GM12878 (cell line): ENCODE data around the gene ARL4D. TPM values are rescaled to one million over a fixed set of nuclear protein-coding genes. Genes with fewer than 3 reads are reported as not detected.

Experiments used
- BMI1 ChIP-seq: fragments of 450-650 bp; IDR thresholded peaks from 2 replicates; pipeline ENCODE4 v1.6.1; 2016; ENCODE audit warnings: mild to moderate bottlenecking, moderate library complexity, borderline replicate concordance
- CEBPB ChIP-seq, 2 experiments: fragments of 150-350 bp in 1 of 2; IDR thresholded peaks; 2 replicates each; pipeline ENCODE4 v1.6.1; 2012 to 2014; ENCODE audit warnings: low read depth in 2 of 2, low read length in 2 of 2, borderline replicate concordance in 1 of 2, inconsistent platforms in 1 of 2
- HCFC1 ChIP-seq: fragments of 150-350 bp; IDR thresholded peaks from 2 replicates; pipeline ENCODE4 v1.6.1; 2014; ENCODE audit warnings: low read length
- IKZF2 ChIP-seq, 2 experiments: fragments of 450-650 bp; IDR thresholded peaks; 2 replicates each; pipeline ENCODE4 v1.6.1; 2017; ENCODE audit warnings: mild to moderate bottlenecking in 2 of 2, moderate library complexity in 2 of 2
- LARP7 ChIP-seq: fragments of 450-650 bp; IDR thresholded peaks from 2 replicates; pipeline ENCODE4 v1.6.1; 2017; ENCODE audit warnings: mild to moderate bottlenecking
- MYC ChIP-seq: IDR thresholded peaks from 2 replicates; pipeline ENCODE4 v1.6.1; 2011; ENCODE audit warnings: mild to moderate bottlenecking, low read length, moderate library complexity, inconsistent platforms; ENCODE audit not compliant: insufficient read depth, insufficient replicate concordance, insufficient read length, severe bottlenecking
- WRNIP1 ChIP-seq: IDR thresholded peaks from 2 replicates; pipeline ENCODE4 v1.6.1; 2011; ENCODE audit warnings: low read depth, low read length, improper control_type of control experiment, borderline replicate concordance
- ZNF207 ChIP-seq: fragments of 450-650 bp; IDR thresholded peaks from 2 replicates; pipeline ENCODE4 v1.6.1; 2014; ENCODE audit warnings: antibody characterized with exemption, mild to moderate bottlenecking, borderline replicate concordance
- polyA plus RNA-seq, 11 experiments: library from polyadenylated mRNA; depleted of rRNA in 4 of 11; unstranded in 6 of 11; stranded (reverse) in 5 of 11; fragments of >200 nt; fragmentation: Nextera tagmentation in 4 of 11; fragmentation: Illumina TruSeq in 1 of 11; extraction: Ambion mirVana in 4 of 11; extraction: Trizol in 1 of 11; gene quantifications; 1 replicate in 1 of 11; 2 replicates in 10 of 11; pipeline versions ENCODE4 v1.2.1 to v1.2.3, GENCODE V29; 2011 to 2016; ENCODE audit warnings: inconsistent platforms in 2 of 11, missing spikeins in 2 of 11, low read depth in 1 of 11
- total RNA-seq, 4 experiments: library from RNA; depleted of rRNA in 3 of 4; stranded (reverse); fragments of >200 nt in 3 of 4; fragmentation: Illumina TruSeq in 1 of 4; extraction: Trizol in 1 of 4; gene quantifications; 2 replicates each; pipeline versions ENCODE4 v1.2.1 to v1.2.3, GENCODE V29; 2013 to 2021
- TF ChIP-seq, protein P1 (sequence below): fragments of 450-650 bp; formaldehyde crosslinking; IDR thresholded peaks from 2 replicates; pipeline ENCODE4 v1.4.0; 2020; ENCODE audit warnings: mild to moderate bottlenecking, moderate library complexity
- TF ChIP-seq, protein P2 (sequence below): IDR thresholded peaks from 2 replicates; pipeline ENCODE4 v1.6.1; 2011; ENCODE audit warnings: borderline replicate concordance, low read depth, mild to moderate bottlenecking, moderate library complexity, mixed read lengths, low read length; ENCODE audit not compliant: insufficient read depth; ENCODE audit errors: extremely low read length
- TF ChIP-seq, protein P3 (sequence below): IDR thresholded peaks from 2 replicates; pipeline ENCODE4 v1.6.1; 2012; ENCODE audit warnings: low read length, inconsistent platforms
- TF ChIP-seq, protein P4 (sequence below): fragments of 450-650 bp; IDR thresholded peaks from 2 replicates; pipeline ENCODE4 v1.6.1; 2018; ENCODE audit warnings: borderline replicate concordance, mild to moderate bottlenecking; ENCODE audit not compliant: partially characterized antibody
- TF ChIP-seq, protein P5 (sequence below): fragments of 450-650 bp; IDR thresholded peaks from 2 replicates; pipeline ENCODE4 v1.6.1; 2017; ENCODE audit warnings: mild to moderate bottlenecking

The ARL4D gene
- total and polyA plus RNA-seq, 10 of the 15 experiments (the other 5 are each of a cell fraction or from before 2014, with no cell fraction given), result 0.10 to 1.5 (median 0.75) TPM

DNA sequence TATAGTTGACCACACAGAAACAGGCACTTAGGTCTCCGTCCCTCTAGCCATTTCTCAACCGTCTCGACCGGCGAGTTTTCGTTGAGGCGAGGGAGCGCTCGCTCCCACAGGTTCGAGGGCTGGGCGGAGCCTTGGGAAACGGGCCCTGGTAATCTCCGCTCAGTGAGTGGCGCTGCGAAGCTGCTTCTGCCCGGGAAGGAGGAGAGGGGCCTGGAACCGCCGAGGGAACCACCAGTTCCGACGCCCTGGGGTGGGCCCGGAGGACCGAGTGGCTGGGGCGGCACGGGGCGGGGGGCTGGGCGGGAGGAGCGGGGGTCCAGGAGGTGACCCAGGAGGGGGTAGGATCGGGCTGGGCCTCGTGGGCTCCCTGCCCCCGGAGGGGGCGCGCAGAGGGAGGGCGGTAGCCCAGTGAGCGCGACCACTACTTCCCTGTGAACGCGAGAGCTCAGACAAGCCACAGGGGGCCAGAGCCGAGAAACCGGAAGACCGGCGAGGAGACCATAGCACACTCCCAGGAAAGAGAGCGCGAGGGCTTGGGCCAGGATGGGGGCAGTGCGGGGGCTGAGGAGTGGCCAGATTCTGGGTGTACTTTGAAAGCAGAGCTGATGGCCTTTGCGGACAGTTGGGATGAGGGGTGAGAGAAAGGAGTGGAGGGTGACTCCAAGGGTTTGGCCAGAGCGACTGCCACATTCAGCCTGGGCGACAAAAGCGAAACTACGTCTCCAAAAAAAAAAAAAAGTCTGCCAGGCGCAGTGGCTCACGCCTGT is 29.9 kb upstream of the ARL4D start (continued):
- no peak for TF ChIP-seq CEBPB (IDR thresholded peaks at IDR 0.05; ENCODE audit: borderline replicate concordance in 1 of 2, low read depth in 2 of 2, low read length in 2 of 2)
- TF ChIP-seq, protein P1, sequence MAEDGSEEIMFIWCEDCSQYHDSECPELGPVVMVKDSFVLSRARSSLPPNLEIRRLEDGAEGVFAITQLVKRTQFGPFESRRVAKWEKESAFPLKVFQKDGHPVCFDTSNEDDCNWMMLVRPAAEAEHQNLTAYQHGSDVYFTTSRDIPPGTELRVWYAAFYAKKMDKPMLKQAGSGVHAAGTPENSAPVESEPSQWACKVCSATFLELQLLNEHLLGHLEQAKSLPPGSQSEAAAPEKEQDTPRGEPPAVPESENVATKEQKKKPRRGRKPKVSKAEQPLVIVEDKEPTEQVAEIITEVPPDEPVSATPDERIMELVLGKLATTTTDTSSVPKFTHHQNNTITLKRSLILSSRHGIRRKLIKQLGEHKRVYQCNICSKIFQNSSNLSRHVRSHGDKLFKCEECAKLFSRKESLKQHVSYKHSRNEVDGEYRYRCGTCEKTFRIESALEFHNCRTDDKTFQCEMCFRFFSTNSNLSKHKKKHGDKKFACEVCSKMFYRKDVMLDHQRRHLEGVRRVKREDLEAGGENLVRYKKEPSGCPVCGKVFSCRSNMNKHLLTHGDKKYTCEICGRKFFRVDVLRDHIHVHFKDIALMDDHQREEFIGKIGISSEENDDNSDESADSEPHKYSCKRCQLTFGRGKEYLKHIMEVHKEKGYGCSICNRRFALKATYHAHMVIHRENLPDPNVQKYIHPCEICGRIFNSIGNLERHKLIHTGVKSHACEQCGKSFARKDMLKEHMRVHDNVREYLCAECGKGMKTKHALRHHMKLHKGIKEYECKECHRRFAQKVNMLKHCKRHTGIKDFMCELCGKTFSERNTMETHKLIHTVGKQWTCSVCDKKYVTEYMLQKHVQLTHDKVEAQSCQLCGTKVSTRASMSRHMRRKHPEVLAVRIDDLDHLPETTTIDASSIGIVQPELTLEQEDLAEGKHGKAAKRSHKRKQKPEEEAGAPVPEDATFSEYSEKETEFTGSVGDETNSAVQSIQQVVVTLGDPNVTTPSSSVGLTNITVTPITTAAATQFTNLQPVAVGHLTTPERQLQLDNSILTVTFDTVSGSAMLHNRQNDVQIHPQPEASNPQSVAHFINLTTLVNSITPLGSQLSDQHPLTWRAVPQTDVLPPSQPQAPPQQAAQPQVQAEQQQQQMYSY (CRISPR knock-in tag), result no peak
- TF ChIP-seq, protein P2, sequence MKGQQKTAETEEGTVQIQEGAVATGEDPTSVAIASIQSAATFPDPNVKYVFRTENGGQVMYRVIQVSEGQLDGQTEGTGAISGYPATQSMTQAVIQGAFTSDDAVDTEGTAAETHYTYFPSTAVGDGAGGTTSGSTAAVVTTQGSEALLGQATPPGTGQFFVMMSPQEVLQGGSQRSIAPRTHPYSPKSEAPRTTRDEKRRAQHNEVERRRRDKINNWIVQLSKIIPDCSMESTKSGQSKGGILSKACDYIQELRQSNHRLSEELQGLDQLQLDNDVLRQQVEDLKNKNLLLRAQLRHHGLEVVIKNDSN, result no peak
- TF ChIP-seq, protein P3, sequence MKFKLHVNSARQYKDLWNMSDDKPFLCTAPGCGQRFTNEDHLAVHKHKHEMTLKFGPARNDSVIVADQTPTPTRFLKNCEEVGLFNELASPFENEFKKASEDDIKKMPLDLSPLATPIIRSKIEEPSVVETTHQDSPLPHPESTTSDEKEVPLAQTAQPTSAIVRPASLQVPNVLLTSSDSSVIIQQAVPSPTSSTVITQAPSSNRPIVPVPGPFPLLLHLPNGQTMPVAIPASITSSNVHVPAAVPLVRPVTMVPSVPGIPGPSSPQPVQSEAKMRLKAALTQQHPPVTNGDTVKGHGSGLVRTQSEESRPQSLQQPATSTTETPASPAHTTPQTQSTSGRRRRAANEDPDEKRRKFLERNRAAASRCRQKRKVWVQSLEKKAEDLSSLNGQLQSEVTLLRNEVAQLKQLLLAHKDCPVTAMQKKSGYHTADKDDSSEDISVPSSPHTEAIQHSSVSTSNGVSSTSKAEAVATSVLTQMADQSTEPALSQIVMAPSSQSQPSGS, result no peak
- TF ChIP-seq BMI1, result no peak
- no peak for TF ChIP-seq ZNF207
- no peak for TF ChIP-seq HCFC1
- TF ChIP-seq, protein P4, sequence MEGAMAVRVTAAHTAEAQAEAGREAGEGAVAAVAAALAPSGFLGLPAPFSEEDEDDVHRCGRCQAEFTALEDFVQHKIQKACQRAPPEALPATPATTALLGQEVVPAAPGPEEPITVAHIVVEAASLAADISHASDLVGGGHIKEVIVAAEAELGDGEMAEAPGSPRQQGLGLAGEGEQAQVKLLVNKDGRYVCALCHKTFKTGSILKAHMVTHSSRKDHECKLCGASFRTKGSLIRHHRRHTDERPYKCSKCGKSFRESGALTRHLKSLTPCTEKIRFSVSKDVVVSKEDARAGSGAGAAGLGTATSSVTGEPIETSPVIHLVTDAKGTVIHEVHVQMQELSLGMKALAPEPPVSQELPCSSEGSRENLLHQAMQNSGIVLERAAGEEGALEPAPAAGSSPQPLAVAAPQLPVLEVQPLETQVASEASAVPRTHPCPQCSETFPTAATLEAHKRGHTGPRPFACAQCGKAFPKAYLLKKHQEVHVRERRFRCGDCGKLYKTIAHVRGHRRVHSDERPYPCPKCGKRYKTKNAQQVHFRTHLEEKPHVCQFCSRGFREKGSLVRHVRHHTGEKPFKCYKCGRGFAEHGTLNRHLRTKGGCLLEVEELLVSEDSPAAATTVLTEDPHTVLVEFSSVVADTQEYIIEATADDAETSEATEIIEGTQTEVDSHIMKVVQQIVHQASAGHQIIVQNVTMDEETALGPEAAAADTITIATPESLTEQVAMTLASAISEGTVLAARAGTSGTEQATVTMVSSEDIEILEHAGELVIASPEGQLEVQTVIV, result peak; percentile 38
- TF ChIP-seq, protein P5, sequence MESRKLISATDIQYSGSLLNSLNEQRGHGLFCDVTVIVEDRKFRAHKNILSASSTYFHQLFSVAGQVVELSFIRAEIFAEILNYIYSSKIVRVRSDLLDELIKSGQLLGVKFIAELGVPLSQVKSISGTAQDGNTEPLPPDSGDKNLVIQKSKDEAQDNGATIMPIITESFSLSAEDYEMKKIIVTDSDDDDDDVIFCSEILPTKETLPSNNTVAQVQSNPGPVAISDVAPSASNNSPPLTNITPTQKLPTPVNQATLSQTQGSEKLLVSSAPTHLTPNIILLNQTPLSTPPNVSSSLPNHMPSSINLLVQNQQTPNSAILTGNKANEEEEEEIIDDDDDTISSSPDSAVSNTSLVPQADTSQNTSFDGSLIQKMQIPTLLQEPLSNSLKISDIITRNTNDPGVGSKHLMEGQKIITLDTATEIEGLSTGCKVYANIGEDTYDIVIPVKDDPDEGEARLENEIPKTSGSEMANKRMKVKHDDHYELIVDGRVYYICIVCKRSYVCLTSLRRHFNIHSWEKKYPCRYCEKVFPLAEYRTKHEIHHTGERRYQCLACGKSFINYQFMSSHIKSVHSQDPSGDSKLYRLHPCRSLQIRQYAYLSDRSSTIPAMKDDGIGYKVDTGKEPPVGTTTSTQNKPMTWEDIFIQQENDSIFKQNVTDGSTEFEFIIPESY, result no peak
- TF ChIP-seq LARP7, result no peak
- TF ChIP-seq IKZF2 (IDR thresholded peaks at IDR 0.05), result peak; percentile 11 to 38; a peak in 3 of 4 replicates
- no peak for TF ChIP-seq MYC
- no peak for TF ChIP-seq WRNIP1
